Karpas-422 (cell line): Measurements from ENCODE around the gene MDGA2. TPM values are rescaled to one million over a fixed set of nuclear protein-coding genes. Genes with fewer than 3 reads are reported as not detected.

Source experiments
- DNase-seq: peaks from one replicate; pipeline ENCODE4 v3.0.0-alpha.2; 2015
- H2AFZ ChIP-seq: fragments of 200-600 bp; sonication (generic); 2 replicates; pipeline ENCODE4 v1.6.1; 2014; ENCODE audit warnings: antibody characterized with exemption, low read length, mixed read lengths
- H3K27ac ChIP-seq: fragments of 200-600 bp; sonication (generic); 2 replicates; pipeline ENCODE4 v1.5.1; 2014; ENCODE audit warnings: mild to moderate bottlenecking, low read length, moderate library complexity
- H3K27me3 ChIP-seq: fragments of 200-600 bp; sonication (generic); 2 replicates; pipeline ENCODE4 v1.6.1; 2014; ENCODE audit warnings: low read length, mixed read lengths
- H3K36me3 ChIP-seq: fragments of 200-600 bp; sonication (generic); 2 replicates; pipeline ENCODE4 v1.6.1; 2014; ENCODE audit warnings: low read length, mixed read lengths; ENCODE audit not compliant: insufficient read depth
- H3K4me1 ChIP-seq: fragments of 200-600 bp; sonication (generic); 2 replicates; pipeline ENCODE4 v1.6.1; 2014; ENCODE audit warnings: mild to moderate bottlenecking, low read length, mixed read lengths
- H3K4me2 ChIP-seq: fragments of 200-600 bp; sonication (generic); 2 replicates; pipeline ENCODE4 v1.6.1; 2014; ENCODE audit warnings: low read length, low read depth, mild to moderate bottlenecking; ENCODE audit not compliant: poor library complexity, severe bottlenecking
- H3K4me3 ChIP-seq: fragments of 200-600 bp; sonication (generic); 2 replicates; pipeline ENCODE4 v1.5.1; 2014; ENCODE audit warnings: mild to moderate bottlenecking, antibody characterized with exemption, low read length, mixed read lengths
- H3K79me2 ChIP-seq: fragments of 200-600 bp; sonication (generic); 2 replicates; pipeline ENCODE4 v1.6.1; 2014; ENCODE audit warnings: mild to moderate bottlenecking, low read length, mixed read lengths
- H3K9ac ChIP-seq: fragments of 200-600 bp; sonication (generic); 2 replicates; pipeline ENCODE4 v1.6.0; 2014; ENCODE audit warnings: low read length
- H3K9me2 ChIP-seq: fragments of 200-600 bp; sonication (generic), shearing (Covaris generic); replicated peaks from 2 replicates; pipeline ENCODE4 v1.6.0; 2014; ENCODE audit warnings: mild to moderate bottlenecking, low read length, moderate library complexity; ENCODE audit not compliant: insufficient read depth
- H3K9me3 ChIP-seq: fragments of 300-700, 200-600 bp; sonication (generic); 2 replicates; pipeline ENCODE4 v1.6.1; 2014; ENCODE audit warnings: low read length, mixed read lengths
- H4K20me1 ChIP-seq: fragments of 200-600 bp; sonication (generic); 2 replicates; pipeline ENCODE4 v1.6.1; 2014; ENCODE audit warnings: mild to moderate bottlenecking, antibody characterized with exemption, low read length, low read depth; ENCODE audit not compliant: insufficient read depth
- total RNA-seq: library from RNA; depleted of rRNA; stranded (reverse); fragments of >200 nt; shearing (Covaris generic); gene quantifications from 2 replicates; pipeline ENCODE4 v1.2.3, GENCODE V29; 2014; ENCODE audit warnings: low replicate concordance; rRNA removed

MDGA2 gene
- not detected in 2 replicates for total RNA-seq

- Histone ChIP-seq H3K9me2 (no peaks in the 10 kb centered on the region), H3K9me3 (peaks cover 55% of the 10 kb centered on the region), H3K4me1 (no peaks in the 10 kb centered on the region), H3K79me2 (no peaks in the 10 kb centered on the region), H2AFZ (no peak within 1 kb of the TSS), H3K27me3 (no peaks in the 10 kb centered on the region), H3K4me3 (no peak within 1 kb of the TSS), H3K36me3 (no peaks in the 10 kb centered on the region), H3K27ac (no peak within 1 kb of the TSS), H4K20me1 (no peaks in the 10 kb centered on the region), H3K4me2 (no peak within 1 kb of the TSS), H3K9ac (no peak within 1 kb of the TSS)
- no peak for DNase-seq
These were observed at the start of gene MDGA2 for GRCh38 chr14:47675466-47676314. Gene MDGA2, minus strand, starts transcription at chr14:47675605.

- Histone ChIP-seq H3K4me2 (no peak overlapping the region), H3K9ac (no peak overlapping the region), H2AFZ (no peak overlapping the region), H3K4me1 (no peaks in the 10 kb centered on the region), H3K4me3 (no peak overlapping the region), H3K36me3 (no peaks in the 10 kb centered on the region), H3K79me2 (no peaks in the 10 kb centered on the region), H3K9me2 (no peaks in the 10 kb centered on the region), H4K20me1 (no peaks in the 10 kb centered on the region), H3K9me3 (peaks cover 48% of the 10 kb centered on the region), H3K27ac (no peak overlapping the region), H3K27me3 (no peaks in the 10 kb centered on the region)
- DNase-seq: peak; percentile 26
These were observed 47.7 kb upstream of the MDGA2 start for GRCh38 chr14:47722929-47723693.

- no peak overlapping the region for H3K4me3 ChIP-seq
- no peak overlapping the region for H3K27ac ChIP-seq
- no peaks in the 10 kb centered on the region for H3K27me3 ChIP-seq
- no peak overlapping the region for H3K9ac ChIP-seq
- no peak for DNase-seq
- H4K20me1 ChIP-seq: no peaks in the 10 kb centered on the region
- no peaks in the 10 kb centered on the region for H3K36me3 ChIP-seq
- H3K4me1 ChIP-seq: no peaks in the 10 kb centered on the region
- H3K9me3 ChIP-seq: peaks cover 49% of the 10 kb centered on the region
- H3K9me2 ChIP-seq: no peaks in the 10 kb centered on the region
- H2AFZ ChIP-seq: no peak overlapping the region
- H3K4me2 ChIP-seq: no peak overlapping the region
- no peaks in the 10 kb centered on the region for H3K79me2 ChIP-seq
These were observed 44.9 kb upstream of the MDGA2 start for GRCh38 chr14:47720281-47720680.

DNA sequence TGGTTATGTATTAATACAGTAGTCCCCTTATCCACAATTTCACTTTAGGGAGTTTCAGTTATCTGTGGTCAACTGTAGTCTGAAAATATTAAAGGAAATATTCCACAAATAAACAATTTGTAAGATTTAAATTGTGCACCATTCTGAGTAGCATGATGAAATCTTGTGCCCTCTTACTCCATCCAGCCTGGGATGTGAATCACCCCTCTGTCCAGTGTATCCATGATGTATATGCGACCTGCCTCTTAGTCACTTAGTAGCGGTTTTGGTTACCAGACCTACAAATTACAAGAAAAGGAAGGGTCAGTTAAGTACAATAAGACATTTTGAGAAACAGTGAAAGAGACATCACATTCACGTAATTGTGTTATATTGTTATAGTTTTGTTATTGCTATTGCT is 39.9 kb upstream of the MDGA2 start:
- H3K4me3 ChIP-seq: no peak overlapping the region
- H3K4me1 ChIP-seq: no peaks in the 10 kb centered on the region
- DNase-seq: no peak
- no peaks in the 10 kb centered on the region for H3K27me3 ChIP-seq
- no peak overlapping the region for H2AFZ ChIP-seq
- H3K9me3 ChIP-seq: peaks cover 60% of the 10 kb centered on the region
- H3K79me2 ChIP-seq: no peaks in the 10 kb centered on the region
- no peaks in the 10 kb centered on the region for H3K9me2 ChIP-seq
- H3K9ac ChIP-seq: no peak overlapping the region
- no peaks in the 10 kb centered on the region for H4K20me1 ChIP-seq
- no peak overlapping the region for H3K4me2 ChIP-seq
- no peak overlapping the region for H3K27ac ChIP-seq
- no peaks in the 10 kb centered on the region for H3K36me3 ChIP-seq

DNA sequence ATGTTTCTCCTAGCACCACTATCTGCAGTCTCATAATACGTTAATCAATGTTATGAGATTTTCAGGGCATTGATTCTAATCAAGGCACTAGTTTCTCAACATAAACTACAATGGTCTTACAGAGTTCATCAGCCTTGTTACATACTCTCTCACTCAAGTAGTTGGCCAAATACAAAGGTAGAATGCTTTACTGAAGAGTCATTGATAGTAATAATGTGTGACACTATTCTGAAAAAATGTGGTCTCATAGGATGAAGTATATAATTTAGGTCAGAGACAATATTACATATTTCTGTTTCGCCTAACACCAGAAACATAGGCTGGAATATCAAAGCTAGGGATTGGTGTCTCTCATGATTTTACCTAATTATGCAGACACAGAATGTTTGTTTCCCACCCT is 35.2 kb upstream of the MDGA2 start:
- H3K36me3 ChIP-seq: no peaks in the 10 kb centered on the region
- H3K79me2 ChIP-seq: no peaks in the 10 kb centered on the region
- H3K27ac ChIP-seq: no peak overlapping the region
- no peaks in the 10 kb centered on the region for H3K4me1 ChIP-seq
- peaks cover 62% of the 10 kb centered on the region for H3K9me3 ChIP-seq
- H3K27me3 ChIP-seq: no peaks in the 10 kb centered on the region
- no peak overlapping the region for H2AFZ ChIP-seq
- no peak for DNase-seq
- no peaks in the 10 kb centered on the region for H3K9me2 ChIP-seq
- H4K20me1 ChIP-seq: no peaks in the 10 kb centered on the region
- no peak overlapping the region for H3K4me2 ChIP-seq
- H3K9ac ChIP-seq: no peak overlapping the region
- H3K4me3 ChIP-seq: no peak overlapping the region

DNA sequence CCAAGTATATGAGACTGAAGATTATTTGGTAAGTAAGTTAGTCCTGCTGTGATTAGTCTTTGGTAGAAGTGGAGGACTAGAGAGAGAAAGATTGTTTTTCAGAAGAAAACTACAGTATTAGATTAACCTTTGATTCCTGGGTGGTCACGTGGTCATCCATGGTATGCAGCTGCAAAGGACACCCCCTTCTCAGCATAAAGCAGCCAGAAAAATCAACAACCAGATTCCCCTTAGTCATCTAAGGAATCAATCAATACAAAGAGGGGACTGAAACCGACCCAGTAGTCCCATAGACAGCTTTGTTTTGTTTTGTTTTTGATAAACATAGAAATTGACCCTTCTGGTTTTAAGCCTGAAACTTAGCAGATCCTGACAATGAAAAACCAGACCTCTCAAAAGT is 30.3 kb upstream of the MDGA2 start:
- Histone ChIP-seq H3K4me2 (no peak overlapping the region), H3K79me2 (no peaks in the 10 kb centered on the region), H2AFZ (no peak overlapping the region), H3K9me3 (peaks cover 72% of the 10 kb centered on the region), H3K9ac (no peak overlapping the region), H4K20me1 (no peaks in the 10 kb centered on the region), H3K4me3 (no peak overlapping the region), H3K9me2 (no peaks in the 10 kb centered on the region), H3K27me3 (no peaks in the 10 kb centered on the region), H3K36me3 (no peaks in the 10 kb centered on the region), H3K27ac (no peak overlapping the region), H3K4me1 (no peaks in the 10 kb centered on the region)
- no peak for DNase-seq

DNA sequence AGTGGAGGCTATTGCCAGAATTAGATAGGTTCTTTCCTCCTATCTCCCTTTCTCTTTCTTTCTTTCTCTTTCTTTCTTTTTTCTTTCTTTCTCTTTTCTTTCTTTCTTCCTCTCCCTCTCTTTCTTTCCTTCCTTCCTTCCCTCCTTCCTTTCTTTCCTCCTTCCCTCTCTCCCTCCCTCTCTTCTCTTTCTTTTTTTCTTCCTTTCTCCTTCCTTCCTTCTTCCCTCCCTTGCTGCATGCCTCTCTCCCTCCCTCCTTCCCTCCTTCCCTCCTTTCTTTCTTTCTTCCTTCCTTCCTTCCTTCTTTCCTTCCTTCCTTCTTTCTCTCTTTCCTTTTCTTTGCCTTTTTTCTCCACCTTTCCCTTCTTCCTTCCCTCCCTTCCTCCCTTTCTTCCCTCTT is 16.4 kb upstream of the MDGA2 start:
- no peak for DNase-seq
- Histone ChIP-seq H3K27me3 (no peaks in the 10 kb centered on the region), H4K20me1 (no peaks in the 10 kb centered on the region), H3K4me1 (no peaks in the 10 kb centered on the region), H3K4me2 (no peak overlapping the region), H3K36me3 (no peaks in the 10 kb centered on the region), H3K9me2 (no peaks in the 10 kb centered on the region), H3K4me3 (no peak overlapping the region), H3K9me3 (peaks cover 67% of the 10 kb centered on the region), H3K27ac (no peak overlapping the region), H3K9ac (no peak overlapping the region), H2AFZ (no peak overlapping the region), H3K79me2 (no peaks in the 10 kb centered on the region)

GRCh38 chr14:47678993-47679392 is 3.6 kb upstream of the MDGA2 start:
- DNase-seq: no peak
- H3K9me3 ChIP-seq: peaks cover 44% of the 10 kb centered on the region
- no peaks in the 10 kb centered on the region for H3K27me3 ChIP-seq
- H3K36me3 ChIP-seq: no peaks in the 10 kb centered on the region
- H3K4me2 ChIP-seq: no peak overlapping the region
- no peaks in the 10 kb centered on the region for H3K79me2 ChIP-seq
- H3K4me3 ChIP-seq: no peak overlapping the region
- no peaks in the 10 kb centered on the region for H3K9me2 ChIP-seq
- no peaks in the 10 kb centered on the region for H3K4me1 ChIP-seq
- H4K20me1 ChIP-seq: no peaks in the 10 kb centered on the region
- H3K27ac ChIP-seq: no peak overlapping the region
- H3K9ac ChIP-seq: no peak overlapping the region
- no peak overlapping the region for H2AFZ ChIP-seq
